ENCODE results near the gene ABCA9.
"Not testable (repeated sequence)": the region's sequence is repeated elsewhere in the genome, so short reads cannot be mapped to it uniquely, and the experiment has no call there.

Gene ABCA9

GRCh38 chr17:68947868-68948267 lies 112.9 kb downstream of the ABCA9 start:
- not testable (repeated sequence) for DNase-seq

- DNase-seq: no peak
Measured at GRCh38 chr17:68944435-68945035, 116.2 kb downstream of the ABCA9 start.

GRCh38 chr17:68943812-68944182 lies 116.9 kb downstream of the ABCA9 start:
- not testable (repeated sequence) for DNase-seq

- DNase-seq: no peak
Measured at GRCh38 chr17:68943123-68943811, 117.5 kb downstream of the ABCA9 start.

- no peak for DNase-seq
Measured at GRCh38 chr17:68942389-68942788, 118.3 kb downstream of the ABCA9 start.

- DNase-seq: no peak
Measured at GRCh38 chr17:68941761-68942160, 119.0 kb downstream of the ABCA9 start.

GRCh38 chr17:68939195-68939594 lies 121.5 kb downstream of the ABCA9 start:
- DNase-seq: no peak

- DNase-seq: no peak
Measured at GRCh38 chr17:68937890-68938514, 122.7 kb downstream of the ABCA9 start.

GRCh38 chr17:68927516-68927915 lies 133.2 kb downstream of the ABCA9 start:
- DNase-seq: no peak

GRCh38 chr17:68924793-68925720 lies 135.7 kb downstream of the ABCA9 start:
- DNase-seq: no peak

Data from hippocampal formation (tissue), 2 donors.